Measurements from ENCODE around the gene FAM229B. TPM values are rescaled to one million over a fixed set of nuclear protein-coding genes. Genes with fewer than 3 reads are reported as not detected.

FAM229B gene
- total RNA-seq, 1 experiment from 2014 or later = 1.9 TPM

GRCh38 chr6:112081569-112081968, 5.8 kb upstream of the FAM229B start:
- Mint-ChIP-seq H3K27me3 (ENCODE audit: insufficient read depth, unreplicated experiment) (no peaks in the 10 kb centered on the region), H3K4me1 (ENCODE audit: low read depth, unreplicated experiment) (peaks cover 6% of the 10 kb centered on the region), H3K27ac (ENCODE audit: unreplicated experiment) (no peak overlapping the region), H3K4me3 (ENCODE audit: unreplicated experiment) (no peak overlapping the region), H3K9me3 (ENCODE audit: unreplicated experiment) (no peaks in the 10 kb centered on the region), H3K36me3 (ENCODE audit: insufficient read depth, unreplicated experiment) (peaks cover 12% of the 10 kb centered on the region)
- DNase-seq = no peak
- no peaks in the 10 kb centered on the region for H3K36me3 ChIP-seq (ENCODE audit: control insufficient read depth, insufficient read depth, low read length)
- TF ChIP-seq CTCF (IDR thresholded peaks at IDR 0.05; ENCODE audit: insufficient read depth in 1 of 2, low read depth in 1 of 2, low read length in 1 of 2, severe bottlenecking in 1 of 2, unreplicated experiment in 1 of 2) = no peak
- H3K4me1 ChIP-seq = peaks cover 3% of the 10 kb centered on the region; the same call in 1 of the 2 replicates
- H3K27me3 ChIP-seq (replicated peaks; ENCODE audit: control insufficient read depth, insufficient read depth, low read length) = no peaks in the 10 kb centered on the region
- POLR2A ChIA-PET = interaction anchor here (0.7 kb wide), 1 partner anchor 338 kb away, joined by 8 read pairs; no protein-coding TSS in a partner anchor
- intact Hi-C loops (cut with micrococcal nuclease; ENCODE audit: unreplicated experiment) = no loop called here
- CTCF ChIA-PET = no interaction called here
- no peaks in the 10 kb centered on the region for H3K9me3 ChIP-seq
- no TSS peak for BruUV-seq (replicated peaks)
- H3K4me3 ChIP-seq (ENCODE audit: low read depth, low read length) = no peak overlapping the region

GRCh38 chr6:112085286-112086065, 1.9 kb upstream of the FAM229B start:
- TF ChIP-seq CTCF (IDR thresholded peaks at IDR 0.05; ENCODE audit: insufficient read depth in 1 of 2, low read depth in 1 of 2, low read length in 1 of 2, severe bottlenecking in 1 of 2, unreplicated experiment in 1 of 2) = no peak
- intact Hi-C loops (cut with micrococcal nuclease; ENCODE audit: unreplicated experiment) = loop anchor here (1.0 kb wide), 1 partner anchor 78 kb away; no protein-coding TSS in a partner anchor
- no TSS peak for BruUV-seq (replicated peaks)

GRCh38 chr6:112086744-112087135, 651 bp upstream of the FAM229B start:
- BruUV-seq (replicated peaks) = TSS peak; percentile 45
- ChIA-PET CTCF (interaction anchor here (1.1 to 2.0 kb wide), 3 partner anchors 12 to 76 kb away, joined by 4 to 16 read pairs (median 5); no protein-coding TSS in a partner anchor), POLR2A (interaction anchor here (0.6 kb wide), 2 partner anchors 56 to 604 kb away, joined by 3 to 5 read pairs; partner anchors contain the start of gene REV3L)
- Histone ChIP-seq H3K36me3 (ENCODE audit: control insufficient read depth, insufficient read depth, low read length) (no peaks in the 10 kb centered on the region), H3K4me1 (peaks cover 3% of the 10 kb centered on the region; the same call in 1 of the 2 replicates), H3K9me3 (no peaks in the 10 kb centered on the region), H3K27me3 (replicated peaks; ENCODE audit: control insufficient read depth, insufficient read depth, low read length) (no peaks in the 10 kb centered on the region; the same call in 1 of the 2 replicates), H3K4me3 (ENCODE audit: low read depth, low read length) (peak overlapping the region; percentile 77)
- Mint-ChIP-seq H3K4me3 (ENCODE audit: unreplicated experiment) (no peak overlapping the region), H3K9me3 (ENCODE audit: unreplicated experiment) (no peaks in the 10 kb centered on the region), H3K27me3 (ENCODE audit: insufficient read depth, unreplicated experiment) (peaks cover 10% of the 10 kb centered on the region), H3K36me3 (ENCODE audit: insufficient read depth, unreplicated experiment) (peaks cover 6% of the 10 kb centered on the region), H3K27ac (ENCODE audit: unreplicated experiment) (no peak overlapping the region), H3K4me1 (ENCODE audit: low read depth, unreplicated experiment) (peaks cover 6% of the 10 kb centered on the region)
- DNase-seq = peak in 1 of 2 experiments; percentile 45
- TF ChIP-seq CTCF (IDR thresholded peaks at IDR 0.05; ENCODE audit: insufficient read depth in 1 of 2, low read depth in 1 of 2, low read length in 1 of 2, severe bottlenecking in 1 of 2, unreplicated experiment in 1 of 2) = peak in 1 of 2 experiments; percentile 19
- intact Hi-C loops (cut with micrococcal nuclease; ENCODE audit: unreplicated experiment) = loop anchor here (1.0 kb wide), 1 partner anchor 77 kb away; no protein-coding TSS in a partner anchor

More at GRCh38 chr6:112085286-112086065, 1.9 kb upstream of the FAM229B start:
- peak overlapping the region; percentile 19 for H3K4me3 Mint-ChIP-seq (ENCODE audit: unreplicated experiment)
- Histone ChIP-seq H3K4me1 (peaks cover 3% of the 10 kb centered on the region; the same call in 1 of the 2 replicates), H3K36me3 (ENCODE audit: control insufficient read depth, insufficient read depth, low read length) (no peaks in the 10 kb centered on the region), H3K27me3 (replicated peaks; ENCODE audit: control insufficient read depth, insufficient read depth, low read length) (no peaks in the 10 kb centered on the region; the same call in 1 of the 2 replicates), H3K9me3 (no peaks in the 10 kb centered on the region), H3K4me3 (ENCODE audit: low read depth, low read length) (no peak overlapping the region)
- no peaks in the 10 kb centered on the region for H3K9me3 Mint-ChIP-seq (ENCODE audit: unreplicated experiment)
- H3K4me1 Mint-ChIP-seq (ENCODE audit: low read depth, unreplicated experiment) = peaks cover 6% of the 10 kb centered on the region
- H3K27me3 Mint-ChIP-seq (ENCODE audit: insufficient read depth, unreplicated experiment) = peaks cover 10% of the 10 kb centered on the region
- no peak for DNase-seq
- ChIA-PET CTCF (interaction anchor here (2.0 kb wide), 1 partner anchor 78 kb away, joined by 16 read pairs; no protein-coding TSS in a partner anchor), POLR2A (no interaction called here)
- peaks cover 6% of the 10 kb centered on the region for H3K36me3 Mint-ChIP-seq (ENCODE audit: insufficient read depth, unreplicated experiment)
- H3K27ac Mint-ChIP-seq (ENCODE audit: unreplicated experiment) = no peak overlapping the region
